Left hindlimb (tissue), 1 donor: ENCODE data around the gene TF.
"Not testable (repeated sequence)": the region's sequence is repeated elsewhere in the genome, so short reads cannot be mapped to it uniquely, and the experiment has no call there.

ENCODE experiments used
- DNase-seq: peaks from one replicate; pipeline ENCODE4 v3.0.0-alpha.2; 2018

TF gene

GRCh38 chr3:133745981-133746711 lies at the start of gene TF:
Gene TF (plus strand): TSS chr3:133746393. CDS start chr3:133746441, 48 bp downstream.
- DNase-seq, result peak; percentile 45

GRCh38 chr3:133697960-133698359 lies 48.2 kb upstream of the TF start:
- no peak for DNase-seq

- no peak for DNase-seq
Measured at GRCh38 chr3:133699467-133699866, 46.7 kb upstream of the TF start.

- no peak for DNase-seq
Measured at GRCh38 chr3:133699903-133700302, 46.3 kb upstream of the TF start.

- no peak for DNase-seq
Measured at GRCh38 chr3:133700351-133700750, 45.8 kb upstream of the TF start.

- no peak for DNase-seq
Measured at GRCh38 chr3:133701435-133702358, 44.5 kb upstream of the TF start.

GRCh38 chr3:133703915-133704314 lies 42.3 kb upstream of the TF start:
- no peak for DNase-seq

- no peak for DNase-seq
Measured at GRCh38 chr3:133706033-133706432, 40.2 kb upstream of the TF start.

GRCh38 chr3:133709139-133709750 lies 36.9 kb upstream of the TF start:
- no peak for DNase-seq

GRCh38 chr3:133711013-133711412 lies 35.2 kb upstream of the TF start:
- no peak for DNase-seq

- no peak for DNase-seq
Measured at GRCh38 chr3:133712017-133712416, 34.2 kb upstream of the TF start.

GRCh38 chr3:133713347-133713746 lies 32.8 kb upstream of the TF start:
- DNase-seq, result no peak

- no peak for DNase-seq
Measured at GRCh38 chr3:133717424-133717823, 28.8 kb upstream of the TF start.

- DNase-seq, result no peak
Measured at GRCh38 chr3:133722935-133723334, 23.3 kb upstream of the TF start.

GRCh38 chr3:133730993-133731392 lies 15.2 kb upstream of the TF start:
- DNase-seq, result no peak

GRCh38 chr3:133732231-133732630 lies 14.0 kb upstream of the TF start:
- DNase-seq, result not testable (repeated sequence)

- no peak for DNase-seq
Measured at GRCh38 chr3:133733226-133733625, 13.0 kb upstream of the TF start.

GRCh38 chr3:133734305-133734704 lies 11.9 kb upstream of the TF start:
- no peak for DNase-seq

- peak; percentile 54 for DNase-seq
Measured at GRCh38 chr3:133742351-133743091, 3.7 kb upstream of the TF start.

- DNase-seq, result no peak
Measured at GRCh38 chr3:133744241-133744640, 2.0 kb upstream of the TF start.

GRCh38 chr3:133745108-133745507 lies 1.1 kb upstream of the TF start:
- no peak for DNase-seq

GRCh38 chr3:133746712-133747066 lies 496 bp downstream of the TF start:
- no peak for DNase-seq

- DNase-seq, result no peak
Measured at GRCh38 chr3:133747373-133747772, 1.2 kb downstream of the TF start.
